GM23248 (cell line): ENCODE results near the gene TWIST2. TPM values are rescaled to one million over a fixed set of nuclear protein-coding genes. Genes with fewer than 3 reads are reported as not detected.

Source experiments
- DNase-seq: peaks from one replicate; pipeline ENCODE4 v3.0.0-alpha.2; 2015
- H2AFZ ChIP-seq: fragments of 200-600 bp; sonication (generic); 2 replicates; pipeline ENCODE4 v1.6.1; 2016; ENCODE audit warnings: antibody characterized with exemption
- H3F3A ChIP-seq: fragments of 200-600 bp; sonication (generic); 2 replicates; pipeline ENCODE4 v1.6.1; 2016; ENCODE audit warnings: mild to moderate bottlenecking, antibody characterized with exemption, mixed run types; ENCODE audit not compliant: insufficient read depth
- H3K27ac ChIP-seq: fragments of 200-600 bp; sonication (generic); 2 replicates; pipeline ENCODE4 v1.5.1; 2016; ENCODE audit warnings: mild to moderate bottlenecking
- H3K27me3 ChIP-seq: fragments of 200-600 bp; sonication (generic); replicated peaks from 2 replicates; pipeline ENCODE4 v1.6.1; 2016; ENCODE audit warnings: mild to moderate bottlenecking; ENCODE audit not compliant: insufficient read depth
- H3K36me3 ChIP-seq: fragments of 200-600 bp; sonication (generic); 2 replicates; pipeline ENCODE4 v1.6.1; 2016; ENCODE audit warnings: low read depth, mild to moderate bottlenecking
- H3K4me1 ChIP-seq: fragments of 200-600 bp; sonication (generic); 2 replicates; pipeline ENCODE4 v1.6.1; 2016; ENCODE audit warnings: mild to moderate bottlenecking; ENCODE audit not compliant: insufficient read depth
- H3K4me2 ChIP-seq: fragments of 200-600 bp; sonication (generic); one replicate; pipeline ENCODE4 v1.6.1; 2016; ENCODE audit warnings: mild to moderate bottlenecking; ENCODE audit not compliant: unreplicated experiment
- H3K4me3 ChIP-seq: fragments of 200-600 bp; sonication (generic); 2 replicates; pipeline ENCODE4 v1.5.1; 2016; ENCODE audit warnings: mild to moderate bottlenecking
- H3K79me2 ChIP-seq: fragments of 200-600 bp; sonication (generic); 2 replicates; pipeline ENCODE4 v1.6.1; 2016; ENCODE audit warnings: mild to moderate bottlenecking; ENCODE audit not compliant: insufficient read depth
- H3K9ac ChIP-seq: fragments of 200-600 bp; sonication (generic); 2 replicates; pipeline ENCODE4 v1.6.1; 2016; ENCODE audit warnings: mild to moderate bottlenecking
- H3K9me2 ChIP-seq: fragments of 200-600 bp; sonication (generic); 2 replicates; pipeline ENCODE4 v1.6.1; 2016; ENCODE audit warnings: mixed run types, mild to moderate bottlenecking, moderate library complexity; ENCODE audit not compliant: insufficient read depth
- H3K9me3 ChIP-seq: fragments of 200-600 bp; sonication (generic); one replicate; pipeline ENCODE4 v1.6.1; 2017; ENCODE audit warnings: low read depth
- H4K20me1 ChIP-seq: fragments of 200-600 bp; sonication (generic); 2 replicates; pipeline ENCODE4 v1.6.0; 2016; ENCODE audit not compliant: insufficient read depth
- EZH2 ChIP-seq: fragments of 200-600 bp; sonication (generic); IDR thresholded peaks from 2 replicates; pipeline ENCODE4 v1.6.1; 2018; ENCODE audit warnings: antibody characterized with exemption, mild to moderate bottlenecking; ENCODE audit not compliant: insufficient read depth, poor library complexity, severe bottlenecking
- EZH2phosphoT487 ChIP-seq: fragments of 200-600 bp; sonication (generic); IDR thresholded peaks from 2 replicates; pipeline ENCODE4 v1.6.1; 2018; ENCODE audit warnings: antibody characterized with exemption, moderate library complexity, mild to moderate bottlenecking, low read depth; ENCODE audit not compliant: insufficient read depth
- WGBS, 2 experiments: methylation state at CpG; one replicate each; pipeline ENCODE4 v1.1.6; 2015 to 2017; ENCODE audit warnings: low lambda C conversion rate in 2 of 2, low coverage in 1 of 2; ENCODE audit errors: missing lambda C conversion rate in 2 of 2; 5-methylcytosine and 5-hydroxymethylcytosine counted together
- in situ Hi-C: fragments of 300-500 bp; cut with MboI; formaldehyde crosslinking; loops from 2 replicates; pipeline ENCODE4 v1.15.0; 2020
- polyA plus RNA-seq: library from polyadenylated mRNA; unstranded; fragments of >200 nt; fragmentation: Nextera tagmentation; extraction: Ambion mirVana; gene quantifications from 2 replicates; pipeline ENCODE4 v1.2.1, GENCODE V29; 2016
- total RNA-seq: library from RNA; depleted of rRNA; stranded (reverse); fragments of >200 nt; shearing (Covaris generic); gene quantifications from 2 replicates; pipeline ENCODE4 v1.2.3, GENCODE V29; 2014

TWIST2 gene
- total and polyA plus RNA-seq, 2 experiments from 2014 or later, result 248 to 544 TPM

GRCh38 chr2:238865015-238865719, 17.3 kb downstream of the TWIST2 start:
- no peaks in the 10 kb centered on the region for H3K9me2 ChIP-seq
- H3K9ac ChIP-seq, result peak overlapping the region; percentile 97
- no peaks in the 10 kb centered on the region for H3K27me3 ChIP-seq
- H3K36me3 ChIP-seq, result no peaks in the 10 kb centered on the region; the same call in 1 of the 2 replicates
- H3K27ac ChIP-seq, result peak overlapping the region; percentile 96
- peaks cover 88% of the 10 kb centered on the region for H3K79me2 ChIP-seq
- in situ Hi-C loops, result no loop called here
- no peak overlapping the region for H2AFZ ChIP-seq
- DNase-seq, result peak; percentile 56
- WGBS, 2 experiments, result 20 to 22% methylated on average over 17 of the region's 17 CpGs
- peak overlapping the region; percentile 98 for H3K4me3 ChIP-seq
- no peaks in the 10 kb centered on the region for H3K9me3 ChIP-seq
- TF ChIP-seq EZH2phosphoT487 (no peak), EZH2 (no peak)
- H3K4me2 ChIP-seq, result peak overlapping the region; percentile 91
- H3F3A ChIP-seq, result peaks cover 85% of the 10 kb centered on the region
- no peaks in the 10 kb centered on the region for H4K20me1 ChIP-seq
- H3K4me1 ChIP-seq, result peaks cover 90% of the 10 kb centered on the region

GRCh38 chr2:238865744-238866355, 18.0 kb downstream of the TWIST2 start:
- in situ Hi-C loops, result no loop called here
- Histone ChIP-seq H3F3A (peaks cover 81% of the 10 kb centered on the region), H3K9me2 (no peaks in the 10 kb centered on the region), H3K9me3 (no peaks in the 10 kb centered on the region), H3K4me2 (peak overlapping the region; percentile 91), H3K4me1 (peaks cover 83% of the 10 kb centered on the region), H2AFZ (no peak overlapping the region), H4K20me1 (no peaks in the 10 kb centered on the region), H3K36me3 (no peaks in the 10 kb centered on the region; the same call in 1 of the 2 replicates), H3K27me3 (no peaks in the 10 kb centered on the region), H3K79me2 (peaks cover 82% of the 10 kb centered on the region), H3K4me3 (peak overlapping the region; percentile 39), H3K9ac (peak overlapping the region; percentile 97), H3K27ac (peak overlapping the region; percentile 96)
- WGBS, 2 experiments, result 12 to 15% methylated on average over 15 of the region's 15 CpGs
- peak; percentile 47 for DNase-seq
- TF ChIP-seq EZH2 (no peak), EZH2phosphoT487 (no peak)

GRCh38 chr2:238866656-238867277, 18.9 kb downstream of the TWIST2 start:
- peaks cover 76% of the 10 kb centered on the region for H3K79me2 ChIP-seq
- peak overlapping the region; percentile 97 for H3K9ac ChIP-seq
- WGBS, 2 experiments, result 5 to 10% methylated on average over 17 of the region's 17 CpGs
- peak overlapping the region; percentile 96 for H3K27ac ChIP-seq
- H3K4me3 ChIP-seq, result peak overlapping the region; percentile 40
- H3K4me1 ChIP-seq, result peaks cover 74% of the 10 kb centered on the region
- peaks cover 2% of the 10 kb centered on the region; the same call in 1 of the 2 replicates for H3K36me3 ChIP-seq
- H3K27me3 ChIP-seq, result no peaks in the 10 kb centered on the region
- H3K9me2 ChIP-seq, result no peaks in the 10 kb centered on the region
- peak overlapping the region; percentile 91 for H3K4me2 ChIP-seq
- no peaks in the 10 kb centered on the region for H4K20me1 ChIP-seq
- TF ChIP-seq EZH2phosphoT487 (no peak), EZH2 (no peak)
- no peaks in the 10 kb centered on the region for H3K9me3 ChIP-seq
- in situ Hi-C loops, result no loop called here
- DNase-seq, result peak; percentile 46
- no peak overlapping the region for H2AFZ ChIP-seq
- H3F3A ChIP-seq, result peaks cover 77% of the 10 kb centered on the region

GRCh38 chr2:238868067-238868524, 20.2 kb downstream of the TWIST2 start:
- peaks cover 60% of the 10 kb centered on the region for H3K4me1 ChIP-seq
- peaks cover 76% of the 10 kb centered on the region for H3K79me2 ChIP-seq
- no peaks in the 10 kb centered on the region for H3K9me3 ChIP-seq
- in situ Hi-C loops, result no loop called here
- peaks cover 12% of the 10 kb centered on the region; the same call in 1 of the 2 replicates for H3K36me3 ChIP-seq
- H4K20me1 ChIP-seq, result peaks cover 6% of the 10 kb centered on the region; the same call in 1 of the 2 replicates
- peak overlapping the region; percentile 97 for H3K9ac ChIP-seq
- DNase-seq, result peak; percentile 90
- peaks cover 77% of the 10 kb centered on the region for H3F3A ChIP-seq
- WGBS, 2 experiments, result 5 to 7% methylated on average over 9 to 10 of the region's 10 CpGs
- H3K4me3 ChIP-seq, result peak overlapping the region; percentile 52; the same call in 1 of the 2 replicates
- TF ChIP-seq EZH2phosphoT487 (no peak), EZH2 (no peak)
- H3K9me2 ChIP-seq, result no peaks in the 10 kb centered on the region
- no peak overlapping the region for H2AFZ ChIP-seq
- H3K27ac ChIP-seq, result peak overlapping the region; percentile 96
- peak overlapping the region; percentile 75 for H3K4me2 ChIP-seq
- H3K27me3 ChIP-seq, result no peaks in the 10 kb centered on the region
